DLD1 (cell line): Measurements from ENCODE around the gene HEMK1.

Experiments used
- in situ Hi-C: cut with HindIII; loops from 2 replicates; pipeline ENCODE4 v1.10.0; 2017; ENCODE audit warnings: low sequenced_read_pairs

HEMK1 gene

GRCh38 chr3:50633230-50633790 is 64.0 kb downstream of the HEMK1 start:
- in situ Hi-C loops: no loop called here

GRCh38 chr3:50635066-50635465 is 65.7 kb downstream of the HEMK1 start:
- in situ Hi-C loops: no loop called here

- in situ Hi-C loops: no loop called here
Measured at GRCh38 chr3:50637011-50637410, 67.7 kb downstream of the HEMK1 start.

- in situ Hi-C loops: no loop called here
Measured at GRCh38 chr3:50637945-50638344, 68.6 kb downstream of the HEMK1 start.

- in situ Hi-C loops: no loop called here
Measured at GRCh38 chr3:50639055-50639494, 69.8 kb downstream of the HEMK1 start.

- in situ Hi-C loops: no loop called here
Measured at GRCh38 chr3:50642382-50642781, 73.1 kb downstream of the HEMK1 start.

- in situ Hi-C loops: no loop called here
Measured at GRCh38 chr3:50644561-50644960, 75.2 kb downstream of the HEMK1 start.

- in situ Hi-C loops: no loop called here
Measured at GRCh38 chr3:50645378-50645777, 76.1 kb downstream of the HEMK1 start.
